Measurements from ENCODE around the gene PSD2. TPM values are rescaled to one million over a fixed set of nuclear protein-coding genes. Genes with fewer than 3 reads are reported as not detected.

The PSD2 gene
- polyA plus RNA-seq, 1 donor: 0.31 TPM

DNA sequence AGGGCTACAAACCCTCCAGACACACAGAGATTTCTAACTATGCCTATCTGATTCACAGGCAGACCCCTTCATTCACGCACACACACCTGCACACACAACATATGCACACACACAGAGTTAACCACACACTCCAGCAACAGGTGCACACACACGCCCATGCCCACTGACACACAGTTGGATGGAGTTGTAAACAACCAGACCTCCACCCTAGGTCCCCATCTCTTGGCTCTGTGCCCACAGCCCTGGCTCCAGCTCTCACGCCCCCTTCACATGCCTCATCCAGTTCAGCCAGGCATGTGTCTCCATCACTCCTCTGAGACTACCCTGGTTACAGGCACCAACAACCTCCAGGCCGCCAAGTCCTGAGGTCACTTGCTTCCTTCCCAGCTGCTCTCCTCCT lies 61.1 kb downstream of the PSD2 start:
- DNase-seq: no peak

- DNase-seq: no peak
Observed at GRCh38 chr5:139859013-139859412, 63.4 kb downstream of the PSD2 start.

DNA sequence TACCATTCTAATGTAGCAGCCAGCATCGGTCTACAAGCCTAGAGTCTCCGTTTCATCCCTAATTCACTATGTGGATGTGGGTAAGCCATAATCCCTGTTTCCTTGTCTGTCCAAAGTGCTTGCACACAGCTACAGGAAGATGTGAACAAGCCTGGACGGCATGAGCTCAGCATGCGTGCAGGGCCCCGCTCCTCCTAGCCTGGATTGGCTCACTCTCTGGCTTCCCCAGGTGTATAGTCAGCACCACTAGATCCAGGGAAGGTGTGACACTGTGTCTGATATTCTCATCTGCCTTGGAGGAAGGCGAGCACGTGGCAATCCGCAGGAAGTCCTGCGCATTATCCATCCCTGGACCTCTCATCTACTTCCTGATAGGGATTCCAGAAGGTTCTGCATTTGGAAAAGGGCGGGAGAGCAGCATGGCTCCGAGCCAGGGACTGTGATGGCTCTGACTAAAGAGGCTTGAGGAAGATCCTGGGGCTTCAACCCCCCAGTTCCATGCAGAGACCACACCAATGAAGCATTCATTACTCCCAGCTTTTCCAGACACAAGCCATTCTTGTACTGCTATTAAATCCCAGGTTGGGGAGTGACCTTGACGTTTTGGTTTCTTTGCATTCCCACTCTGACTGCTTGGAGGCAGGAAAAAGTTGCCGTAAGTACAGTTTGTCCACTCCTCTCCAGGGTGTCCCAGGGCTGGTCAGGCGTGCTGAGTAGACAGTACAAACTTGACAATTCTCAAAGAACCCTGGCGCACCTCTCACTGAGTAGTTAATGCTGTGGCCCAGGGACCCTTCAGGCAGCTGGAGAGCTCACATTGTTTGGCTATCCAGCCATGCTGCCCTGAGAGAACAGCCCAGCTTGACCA lies 65.6 kb downstream of the PSD2 start:
- no peak for DNase-seq

- DNase-seq: no peak
Observed at GRCh38 chr5:139861889-139862207, 66.2 kb downstream of the PSD2 start.

- DNase-seq: no peak
Observed at GRCh38 chr5:139862313-139862712, 66.7 kb downstream of the PSD2 start.

DNA sequence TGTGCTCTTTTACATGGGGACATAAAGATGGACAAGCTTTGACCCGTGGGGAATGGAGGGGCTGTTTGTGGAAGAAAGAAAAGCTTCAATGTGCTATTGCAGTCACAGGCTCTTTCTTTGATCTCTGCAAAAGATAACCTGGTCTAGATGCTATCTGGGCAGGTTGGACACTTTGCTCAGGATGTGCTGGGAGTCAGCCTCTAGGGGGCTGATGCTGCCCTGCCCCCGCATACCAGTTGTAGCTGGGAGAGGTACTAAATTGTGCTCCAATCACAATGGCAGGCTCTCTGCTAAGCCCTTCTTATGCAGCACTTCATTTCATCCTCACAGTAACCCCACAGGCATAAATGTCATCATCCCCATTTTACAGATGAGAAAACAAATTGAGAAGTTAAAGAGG lies 67.2 kb downstream of the PSD2 start:
- DNase-seq: no peak

- no peak for DNase-seq
Observed at GRCh38 chr5:139863361-139863760, 67.8 kb downstream of the PSD2 start.

GRCh38 chr5:139863855-139864558 lies 68.4 kb downstream of the PSD2 start:
- DNase-seq: peak; percentile 59

DNA sequence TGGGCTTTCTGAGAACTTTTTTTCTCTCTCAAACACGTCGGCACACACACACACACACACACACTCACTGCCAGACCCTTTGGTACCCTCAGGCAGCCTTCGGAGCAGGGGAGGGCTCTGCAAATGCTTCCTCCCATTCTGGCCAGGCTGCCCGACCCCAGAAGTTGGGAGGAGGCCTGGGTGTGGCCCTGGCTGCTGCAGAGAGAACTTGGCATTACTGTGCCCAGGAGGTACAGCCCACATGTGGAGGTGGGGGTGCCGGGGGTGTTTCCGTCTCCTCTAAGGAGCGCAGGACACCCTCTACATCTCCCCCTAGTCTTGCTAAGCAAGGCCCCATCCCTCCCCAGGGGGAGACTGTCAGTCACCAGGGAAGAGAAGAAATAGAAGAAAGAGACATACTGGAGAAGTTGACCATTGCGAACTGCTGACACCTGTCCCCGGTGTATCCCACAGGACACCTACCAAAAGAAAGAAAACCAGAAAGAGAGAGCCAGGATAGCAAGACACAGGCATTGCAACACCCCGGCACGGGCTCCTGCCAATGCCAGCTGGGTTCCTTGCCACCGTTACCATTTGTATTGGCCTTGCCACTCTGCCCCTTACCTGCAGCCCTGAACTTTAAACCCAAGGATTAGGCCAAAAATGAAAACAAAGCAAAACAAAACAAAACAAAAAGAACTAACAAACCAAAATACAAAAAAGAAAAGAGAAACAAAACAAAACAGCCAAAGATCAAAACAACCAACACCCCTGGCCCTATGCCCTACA lies 69.3 kb downstream of the PSD2 start:
- no peak for DNase-seq

DNA sequence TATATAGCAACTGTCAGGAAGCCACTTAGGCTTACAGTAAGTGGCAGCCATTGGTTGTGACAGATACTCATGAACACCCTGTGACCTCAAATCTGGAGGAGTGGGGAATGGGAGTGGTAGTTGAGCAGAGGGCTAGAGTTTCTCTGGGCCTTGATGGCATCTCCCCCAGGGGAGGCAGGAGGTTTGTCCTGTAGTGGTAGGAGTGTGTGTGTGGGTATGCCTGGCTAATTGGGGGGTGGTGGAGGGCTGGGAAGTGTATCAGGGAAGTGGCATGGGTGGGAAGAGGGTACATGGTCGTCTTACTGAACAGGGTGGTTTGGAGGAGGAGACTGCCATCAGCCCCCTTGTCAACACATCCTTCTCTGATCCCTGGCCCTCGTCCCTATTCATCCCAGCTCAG lies 71.5 kb downstream of the PSD2 start:
- no peak for DNase-seq

GRCh38 chr5:139867581-139867980 lies 72.0 kb downstream of the PSD2 start:
- DNase-seq: no peak

GRCh38 chr5:139869042-139869790 lies 73.6 kb downstream of the PSD2 start:
- no peak for DNase-seq

GRCh38 chr5:139870677-139871076 lies 75.1 kb downstream of the PSD2 start:
- no peak for DNase-seq

DNA sequence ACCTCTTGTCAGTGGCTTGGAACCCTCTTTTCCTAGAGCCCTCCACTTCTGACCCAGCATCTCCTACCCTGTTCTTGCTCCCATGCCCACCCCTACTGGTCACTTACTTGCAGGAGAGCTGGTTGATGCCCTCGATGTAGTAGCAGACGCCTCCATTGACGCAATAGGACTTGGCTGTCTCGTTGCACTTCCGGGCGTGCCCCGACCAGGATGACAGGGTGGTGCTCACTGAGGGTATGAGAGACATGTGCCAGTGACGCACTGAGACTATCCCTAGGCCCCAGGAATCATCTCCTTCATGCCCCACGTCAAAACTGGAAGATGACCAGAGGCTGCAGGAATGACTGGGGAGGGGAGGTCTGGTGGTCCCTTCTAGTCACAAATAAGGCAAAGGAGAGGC lies 76.0 kb downstream of the PSD2 start:
- DNase-seq: no peak

- no peak for DNase-seq
Observed at GRCh38 chr5:139872052-139872766, 76.6 kb downstream of the PSD2 start.

DNA sequence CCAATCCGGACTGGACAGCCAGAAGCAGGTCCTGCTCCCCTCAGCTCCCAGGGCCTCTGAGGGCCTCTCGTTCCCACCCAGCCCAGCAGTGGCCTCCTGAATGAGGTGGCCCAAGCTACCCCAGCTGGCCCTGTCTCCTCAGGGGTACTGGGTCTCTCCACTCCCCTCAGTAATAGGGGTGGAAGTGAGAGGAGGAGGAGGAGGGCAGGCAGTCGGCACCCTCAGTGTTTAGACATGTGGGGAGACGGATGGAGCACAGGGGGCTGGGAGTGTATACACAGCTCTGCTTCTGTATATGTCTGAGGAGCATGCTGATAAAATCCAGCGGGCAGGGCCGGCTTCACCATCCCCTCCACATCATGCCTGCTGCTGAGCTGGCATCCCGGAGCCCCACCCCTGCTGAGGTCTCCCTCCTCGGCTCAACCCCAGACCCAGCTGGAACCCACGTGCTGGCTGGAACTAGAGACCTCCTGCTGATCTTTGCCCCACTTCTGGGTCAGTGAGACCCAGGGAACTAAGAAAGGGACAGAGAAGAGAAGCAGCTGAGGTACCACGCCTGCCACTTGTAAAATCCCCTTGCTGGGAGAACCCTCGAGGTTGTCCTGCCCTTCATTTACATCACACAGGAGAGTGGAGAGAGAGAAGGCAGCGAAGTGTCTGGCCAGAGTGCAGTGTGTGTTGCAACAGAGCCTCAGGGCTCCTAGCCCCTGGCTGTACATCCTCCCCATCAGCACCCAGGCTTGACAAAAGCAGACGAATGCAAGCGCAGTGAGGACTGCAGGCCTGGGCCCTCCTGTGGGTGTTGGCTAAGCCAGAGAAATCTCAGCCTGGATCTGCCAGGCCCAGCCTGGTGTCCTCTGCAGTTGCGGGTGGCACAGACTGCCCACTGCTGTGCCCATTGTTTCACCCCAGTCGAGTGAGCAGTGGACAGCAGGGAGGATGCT lies 77.5 kb downstream of the PSD2 start:
- no peak for DNase-seq

GRCh38 chr5:139875957-139876356 lies 80.3 kb downstream of the PSD2 start:
- no peak for DNase-seq

DNA sequence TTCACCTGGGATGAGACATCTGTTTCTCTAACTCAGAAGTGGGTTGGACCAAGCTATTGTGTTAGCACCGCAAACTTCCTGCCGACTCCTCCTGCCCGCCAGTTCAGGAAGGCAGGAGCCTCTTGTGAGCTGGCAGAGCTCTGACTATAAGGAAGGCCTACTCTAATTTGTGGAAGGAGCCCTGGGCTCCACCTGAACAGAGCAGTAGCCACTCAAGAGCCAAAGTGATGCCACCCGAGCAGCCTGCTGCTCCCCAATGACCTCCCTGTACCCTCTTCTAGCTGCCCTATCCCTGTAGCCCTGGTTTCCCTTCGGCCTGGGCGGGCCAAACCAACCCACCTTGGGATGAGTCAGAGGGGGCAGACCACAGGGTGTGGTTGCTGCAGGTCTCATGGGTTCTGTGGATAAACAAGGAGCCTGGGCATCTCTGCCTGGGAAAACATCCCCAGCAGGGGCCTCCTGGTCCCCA lies 81.6 kb downstream of the PSD2 start:
- no peak for DNase-seq

DNA sequence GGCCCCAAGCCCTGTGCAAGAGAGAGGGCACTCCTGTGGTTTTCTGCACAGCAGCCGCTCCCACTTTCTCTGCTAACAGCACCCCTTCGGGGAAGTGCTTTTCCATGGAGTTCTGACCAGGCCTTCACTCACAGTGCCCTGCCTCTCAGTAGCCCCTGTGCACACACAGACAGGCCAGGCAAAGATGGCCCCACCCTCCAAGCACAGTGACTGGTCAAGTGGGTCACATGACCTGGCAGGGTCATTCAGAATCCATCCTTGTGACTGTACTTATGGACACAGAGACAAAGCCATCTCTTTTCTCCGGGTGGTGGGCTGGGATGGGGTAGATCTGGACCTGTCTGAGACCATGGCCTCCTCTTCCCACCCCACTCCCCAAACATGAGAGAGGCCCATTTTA lies 82.5 kb downstream of the PSD2 start:
- no peak for DNase-seq

DNA sequence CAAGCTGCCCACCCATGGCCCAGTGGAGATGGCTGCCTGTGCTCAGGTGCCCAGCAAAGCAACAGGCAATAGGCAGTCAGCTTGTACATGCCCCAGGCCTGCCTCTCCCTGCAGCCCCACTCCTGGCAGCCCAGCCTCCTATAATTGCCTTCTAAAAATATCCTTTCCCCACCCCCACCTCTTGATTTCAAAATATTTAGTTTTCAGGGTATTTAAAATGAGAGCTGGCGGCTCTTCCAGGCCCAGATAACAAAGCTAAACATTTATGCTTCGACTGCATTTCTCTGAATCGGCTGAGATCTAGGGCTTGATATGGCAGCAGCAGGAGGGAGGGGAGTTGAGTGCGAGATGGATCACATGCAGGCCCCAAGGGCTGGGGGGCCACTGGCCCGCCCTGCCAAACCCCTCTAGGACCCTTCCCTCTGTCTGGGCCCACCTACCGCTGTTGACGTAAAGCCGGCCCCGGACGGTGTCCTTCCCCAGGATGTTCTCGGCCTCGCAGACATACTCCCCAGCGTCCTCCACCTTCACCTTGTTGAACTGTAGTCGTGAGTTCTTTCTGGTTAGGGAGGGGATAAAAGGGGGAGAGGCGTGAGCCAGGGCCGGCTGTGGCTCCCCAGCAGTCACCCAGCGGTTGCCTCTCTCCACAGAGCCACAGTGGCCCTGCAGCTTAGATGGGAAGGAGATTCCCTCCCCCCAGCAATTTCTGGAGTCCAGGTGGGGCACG lies 85.0 kb downstream of the PSD2 start:
- no peak for DNase-seq

Measured in hindlimb muscle (tissue), 1 donor.